Tracheal epithelial cell (primary cell): ENCODE measurements around the gene CRBN. TPM values are rescaled to one million over a fixed set of nuclear protein-coding genes. Genes with fewer than 3 reads are reported as not detected.

ENCODE experiments used
- total RNA-seq: library from RNA; depleted of rRNA; stranded (reverse); fragments of >200 nt; gene quantifications from 2 replicates; pipeline ENCODE4 v1.2.1, GENCODE V29; 2014

Gene CRBN
- total RNA-seq = 66.3 and 68.7 TPM in 2 replicates

GRCh38 chr3:3179407-3180094 is at the start of gene CRBN:
TSS of gene CRBN (minus strand) at chr3:3179691. CDS start at chr3:3179687, 4 bp downstream.

GRCh38 chr3:3126477-3127431 is 52.7 kb downstream of the CRBN start, which contains the start of gene TRNT1:
TSS of gene TRNT1 (plus strand) at chr3:3126940. CDS start at chr3:3129041, 2,101 bp downstream.

DNA sequence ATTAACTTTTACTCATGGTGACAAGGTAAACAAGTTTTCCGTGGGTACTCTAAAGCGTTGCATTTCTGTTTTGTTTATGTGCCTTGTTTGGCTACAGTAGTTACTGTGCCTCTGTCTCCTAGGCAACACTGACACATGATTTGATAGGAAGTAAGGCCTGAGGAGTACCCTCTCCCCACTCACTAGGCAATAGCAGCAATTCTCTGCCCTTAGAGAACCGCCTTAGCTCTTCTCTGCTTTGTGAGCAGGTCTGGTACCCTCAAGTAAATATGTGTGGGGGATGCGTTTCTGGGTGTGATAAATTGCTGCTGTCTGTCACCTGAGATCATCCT is 69.2 kb downstream of the CRBN start, which contains the start of gene IL5RA:
Gene IL5RA, minus strand, starts transcription at position 76 of the 332 bp plus-strand sequence. CDS start 5,390 bp downstream, outside the sequence.

Other genes with a start within 250 kb of the CRBN start
- not detected in 2 replicates for gene IL5RA, start 69.3 kb downstream of the CRBN start, total RNA-seq
- 13.2 and 15.7 TPM in 2 replicates for gene TRNT1, start 52.8 kb downstream of the CRBN start, total RNA-seq